ENCODE measurements around the gene SYS1.

- TF ChIP-seq CTCF (IDR thresholded peaks at IDR 0.05) (no peak), POLR2A (IDR thresholded peaks at IDR 0.05) (no peak)
Measured at GRCh38 chr20:45408646-45409213, 45.8 kb downstream of the SYS1 start.

Measured in adrenal gland (tissue), 5 donors.